T1000 (cell line): ENCODE measurements around the gene RAB4A.
"Not testable (repeated sequence)": the region's sequence is repeated elsewhere in the genome, so short reads cannot be mapped to it uniquely, and the experiment has no call there.

Experiments used
- DNase-seq: peaks from one replicate; lab custom pipeline; 2025; ENCODE audit warnings: mixed read lengths; lab: John Stamatoyannopoulos, UW

Gene RAB4A

DNA sequence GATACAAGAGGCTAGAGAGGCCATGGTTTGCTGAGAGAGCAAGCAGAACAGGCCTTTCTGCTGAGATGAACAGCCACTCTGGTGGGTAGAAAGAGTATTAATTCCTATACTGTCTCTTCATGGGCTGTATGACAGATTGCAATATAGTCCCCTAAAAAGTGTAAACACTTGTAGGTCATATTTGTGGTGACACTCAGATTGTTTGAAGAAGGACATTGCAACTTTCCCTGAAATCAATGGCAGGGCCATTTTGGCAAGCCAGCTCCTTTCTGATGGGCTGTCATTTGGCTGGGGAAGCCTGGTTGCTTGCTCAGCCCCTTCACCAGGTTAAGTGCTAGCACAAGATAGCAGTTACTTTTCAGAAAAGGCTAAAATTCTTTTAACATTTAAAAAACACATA, 27.5 kb downstream of the RAB4A start:
- DNase-seq, result no peak

DNA sequence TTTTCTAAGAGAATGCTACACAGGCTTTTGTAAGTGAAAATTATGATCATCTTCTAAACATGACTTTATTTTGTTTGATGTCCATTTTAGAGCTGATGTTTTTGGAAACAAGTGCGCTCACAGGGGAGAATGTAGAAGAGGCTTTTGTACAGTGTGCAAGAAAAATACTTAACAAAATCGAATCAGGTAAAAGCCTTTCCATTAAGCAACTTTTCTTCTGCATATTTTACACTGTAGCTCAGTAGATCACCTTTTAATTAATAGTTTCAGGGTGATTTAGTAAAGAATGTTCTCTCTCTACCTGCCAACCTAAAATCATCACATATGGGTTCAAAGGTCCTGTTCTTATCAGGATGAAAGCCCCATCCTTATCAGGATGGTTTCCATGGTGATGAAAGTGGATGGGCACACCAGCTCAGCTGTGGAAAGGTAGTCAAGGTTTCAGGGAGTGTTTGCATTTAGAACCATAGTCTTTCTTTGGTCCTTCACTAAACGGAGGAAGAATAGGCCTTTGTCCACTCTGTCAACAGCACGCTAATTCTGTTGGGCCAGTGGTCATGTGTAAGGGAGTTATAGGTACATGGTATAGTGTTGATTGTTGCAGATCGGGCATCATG, 28.1 kb downstream of the RAB4A start:
- no peak for DNase-seq

DNA sequence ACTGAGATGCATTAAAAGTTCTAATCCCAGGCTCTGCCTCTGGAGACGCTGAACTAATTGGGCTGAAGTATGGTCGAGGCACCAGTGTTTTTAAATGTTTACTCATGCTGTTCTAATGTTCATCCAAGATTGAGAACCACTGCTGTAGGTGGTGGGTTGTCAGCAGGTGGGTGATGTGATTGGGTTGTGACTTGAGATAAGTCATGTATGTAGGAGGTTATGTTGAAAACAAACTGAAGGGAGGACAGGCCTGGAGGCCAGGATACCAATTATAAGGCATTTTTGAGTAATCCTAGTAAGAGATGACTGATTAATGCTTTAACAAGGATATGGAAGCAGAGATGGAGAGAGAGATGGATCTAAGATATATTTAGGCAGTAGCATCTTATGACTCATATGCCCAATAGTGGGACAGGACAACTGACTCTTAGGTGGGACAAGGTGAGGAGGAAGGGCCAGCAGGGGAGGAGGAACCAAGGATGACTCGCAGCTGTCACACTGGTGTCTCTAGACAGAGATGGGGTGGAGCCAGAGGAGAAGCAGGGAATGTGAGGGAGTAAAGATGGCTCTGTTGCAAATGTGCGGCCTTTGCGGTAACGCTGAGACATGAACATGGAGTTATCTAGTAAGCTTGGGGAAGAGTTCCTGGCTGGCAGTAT, 29.3 kb downstream of the RAB4A start:
- no peak for DNase-seq

DNA sequence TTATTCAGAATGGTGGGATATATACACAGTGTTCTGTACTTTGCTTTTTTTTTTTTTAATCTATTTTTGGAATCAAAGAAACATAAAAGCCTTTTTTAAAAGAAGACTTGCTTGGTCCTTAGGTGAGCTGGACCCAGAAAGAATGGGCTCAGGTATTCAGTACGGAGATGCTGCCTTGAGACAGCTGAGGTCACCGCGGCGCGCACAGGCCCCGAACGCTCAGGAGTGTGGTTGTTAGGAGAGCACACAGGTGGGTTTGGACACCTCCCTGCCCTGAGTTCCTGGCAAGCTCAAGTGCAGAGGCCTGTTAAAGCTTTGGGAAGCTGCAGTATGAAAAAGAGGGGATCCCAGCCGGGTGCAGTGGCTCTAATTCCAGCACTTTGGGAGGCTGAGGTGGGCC, 31.8 kb downstream of the RAB4A start:
- no peak for DNase-seq

DNA sequence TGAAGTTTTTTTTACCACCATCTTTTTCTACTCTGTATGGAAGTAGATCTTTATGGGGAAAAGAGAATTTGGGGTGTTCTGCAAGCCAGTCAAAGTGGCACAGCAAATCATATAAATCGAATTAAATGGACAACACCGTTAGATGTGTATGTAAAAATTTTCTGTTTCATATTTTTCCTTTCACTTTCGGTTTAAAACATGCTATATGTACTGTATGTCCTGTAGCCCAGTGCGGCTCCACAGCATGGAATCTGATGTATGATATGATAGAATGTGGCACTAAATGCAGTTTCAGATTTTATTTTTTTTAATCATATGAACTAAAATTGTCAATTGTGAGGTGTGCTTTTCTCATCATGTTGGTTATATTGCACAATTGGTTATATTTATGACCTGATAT, 32.9 kb downstream of the RAB4A start:
- DNase-seq, result no peak

DNA sequence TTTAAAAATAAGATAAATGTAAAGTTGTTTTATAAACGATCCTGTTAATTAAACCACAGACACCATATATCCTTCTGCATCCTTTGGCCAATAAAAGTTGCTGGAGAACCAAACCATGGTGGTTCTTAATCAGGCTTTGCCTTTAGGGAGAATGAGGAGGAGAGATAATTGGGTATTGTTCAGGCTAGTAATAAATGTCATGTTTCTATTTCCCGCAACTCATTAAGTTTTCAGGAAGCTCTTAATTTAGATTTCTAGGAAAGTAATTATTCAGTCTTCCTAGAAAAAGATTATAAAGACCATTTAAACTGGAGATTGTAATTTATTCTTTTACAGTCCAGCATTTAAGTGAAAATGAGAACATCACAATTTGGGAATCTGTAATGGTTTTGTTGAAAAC, 34.5 kb downstream of the RAB4A start:
- DNase-seq, result no peak

DNA sequence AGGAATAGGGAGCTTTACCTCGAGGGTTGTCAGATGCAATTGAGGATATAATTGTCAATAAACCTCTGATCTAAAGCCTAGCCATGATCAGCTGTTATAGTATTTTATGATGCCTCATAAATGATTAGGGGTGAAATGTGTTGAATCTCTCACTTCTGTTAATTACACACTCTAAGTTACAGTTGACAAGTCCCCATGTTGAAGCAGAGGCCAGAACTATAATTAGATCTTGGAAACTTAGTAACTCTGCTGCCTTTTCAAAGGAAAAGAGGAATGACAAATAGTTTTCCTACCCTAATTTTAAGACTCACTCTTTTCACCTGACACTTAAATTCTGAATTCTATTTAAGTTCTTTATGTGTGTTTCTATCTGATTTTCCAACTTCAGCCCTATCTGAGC, 38.2 kb downstream of the RAB4A start:
- DNase-seq, result no peak

DNA sequence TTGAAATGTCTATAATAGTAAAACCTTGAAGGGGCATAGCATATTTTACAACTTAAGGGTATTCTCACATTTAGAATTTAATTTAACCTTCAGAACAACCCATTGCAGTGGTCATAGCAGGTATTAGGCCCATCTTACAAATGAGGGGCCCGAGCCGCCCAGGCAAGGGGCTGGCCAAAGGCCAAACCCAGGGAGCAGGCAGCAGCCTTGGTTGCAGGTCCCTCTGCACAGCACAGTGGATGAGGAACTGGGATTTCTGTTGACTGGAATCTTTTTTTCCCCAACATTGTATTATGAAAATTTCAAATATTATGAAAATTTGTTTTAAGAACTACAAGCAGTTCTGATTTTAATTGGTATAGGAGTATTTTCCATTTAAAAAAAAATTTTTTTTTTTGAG, 38.8 kb downstream of the RAB4A start:
- no peak for DNase-seq

DNA sequence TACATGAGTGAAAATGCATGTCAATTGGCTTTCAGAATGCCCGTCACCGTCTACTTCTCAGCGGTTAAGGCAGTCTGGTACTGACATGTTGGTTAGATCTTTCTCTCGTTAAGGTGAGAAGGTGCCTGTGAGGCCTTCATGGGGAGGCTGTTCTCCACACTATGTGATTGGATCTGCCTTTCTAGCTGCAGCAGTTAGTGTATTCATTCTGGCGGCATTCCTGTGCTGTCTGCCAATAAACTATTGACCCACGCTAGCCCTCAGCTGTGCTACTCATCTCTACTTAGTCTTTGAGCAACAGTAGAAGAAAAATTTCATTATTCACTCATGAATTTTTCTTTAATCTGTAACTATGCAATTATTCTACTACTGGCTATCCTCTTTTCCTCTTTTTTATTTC, 39.9 kb downstream of the RAB4A start:
- no peak for DNase-seq

DNA sequence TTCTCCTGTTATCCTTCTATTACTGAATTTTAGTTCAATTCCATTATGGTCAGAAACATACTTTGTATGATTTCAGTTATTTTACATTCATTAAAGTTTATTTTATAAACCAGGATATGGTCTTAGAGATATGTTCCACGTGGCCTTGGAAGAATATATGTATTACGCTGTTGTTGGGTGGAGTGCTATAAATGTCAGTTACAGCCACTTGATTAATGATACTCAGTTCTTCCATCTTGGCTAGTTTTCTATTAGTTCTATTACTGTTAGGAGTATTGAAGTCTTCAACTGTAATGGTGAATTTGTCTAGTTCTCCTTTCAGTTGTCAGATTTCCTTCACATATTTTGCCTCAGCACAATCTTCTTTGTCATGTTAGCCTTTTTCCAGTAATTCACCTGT, 45.3 kb downstream of the RAB4A start:
- no peak for DNase-seq

DNA sequence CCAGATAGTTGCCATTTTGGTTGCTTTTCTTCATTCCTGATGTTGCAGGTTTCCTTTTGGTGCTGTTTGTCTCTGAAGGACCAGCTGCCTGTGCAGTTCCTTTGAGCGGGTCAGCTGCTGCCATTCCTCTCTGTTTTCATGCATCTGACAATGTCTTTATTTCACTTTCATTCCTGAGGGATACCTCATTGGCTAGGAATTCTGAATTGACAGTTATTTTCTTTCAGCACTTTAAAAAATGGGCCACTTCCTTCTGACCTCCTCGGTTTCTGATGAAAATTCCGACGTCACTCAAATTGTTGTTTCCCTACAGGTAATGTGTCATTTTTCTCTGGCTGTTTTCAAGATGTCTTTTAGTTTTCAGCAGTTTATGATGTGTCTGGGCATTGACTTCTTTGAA, 47.1 kb downstream of the RAB4A start:
- DNase-seq, result no peak

DNA sequence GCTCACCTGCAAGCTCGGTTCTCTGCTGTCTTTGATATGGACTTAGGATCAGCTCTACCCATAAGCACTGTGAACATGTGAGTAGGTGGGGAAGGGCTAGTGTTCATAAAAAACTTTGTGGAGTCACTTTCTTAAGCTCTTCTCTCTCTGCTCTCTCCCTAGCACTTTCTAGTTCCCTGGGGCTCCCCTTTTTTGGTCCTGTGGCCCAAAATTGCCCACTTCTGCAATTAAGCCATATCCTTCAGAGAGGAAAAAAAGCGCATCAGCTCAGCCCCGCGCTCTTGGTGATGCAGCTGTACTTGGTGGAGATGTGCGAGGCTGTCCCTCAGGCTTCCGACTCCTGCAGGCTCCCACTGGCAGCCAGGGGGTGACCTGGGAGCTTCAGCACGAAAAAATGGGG, 48.6 kb downstream of the RAB4A start:
- DNase-seq, result no peak

DNA sequence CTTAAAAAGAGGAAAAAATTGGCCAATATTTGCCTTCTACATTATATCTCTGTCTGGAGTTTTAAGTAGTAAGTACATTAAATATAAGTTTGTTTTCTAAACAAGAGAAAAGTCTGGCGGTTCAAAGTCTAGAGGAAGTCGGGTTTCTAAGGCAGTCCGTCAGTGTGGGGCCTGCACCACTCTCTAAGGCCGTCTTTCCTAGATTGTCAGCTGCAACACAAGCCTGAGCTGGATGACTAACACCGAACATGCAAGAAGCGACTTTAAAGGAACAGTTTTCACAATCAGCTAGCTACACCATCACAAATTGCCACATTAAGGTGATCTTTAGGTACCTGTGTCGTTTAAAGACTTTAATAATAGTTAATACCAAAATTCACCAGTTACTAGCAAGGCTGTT, 52.3 kb downstream of the RAB4A start:
- no peak for DNase-seq

DNA sequence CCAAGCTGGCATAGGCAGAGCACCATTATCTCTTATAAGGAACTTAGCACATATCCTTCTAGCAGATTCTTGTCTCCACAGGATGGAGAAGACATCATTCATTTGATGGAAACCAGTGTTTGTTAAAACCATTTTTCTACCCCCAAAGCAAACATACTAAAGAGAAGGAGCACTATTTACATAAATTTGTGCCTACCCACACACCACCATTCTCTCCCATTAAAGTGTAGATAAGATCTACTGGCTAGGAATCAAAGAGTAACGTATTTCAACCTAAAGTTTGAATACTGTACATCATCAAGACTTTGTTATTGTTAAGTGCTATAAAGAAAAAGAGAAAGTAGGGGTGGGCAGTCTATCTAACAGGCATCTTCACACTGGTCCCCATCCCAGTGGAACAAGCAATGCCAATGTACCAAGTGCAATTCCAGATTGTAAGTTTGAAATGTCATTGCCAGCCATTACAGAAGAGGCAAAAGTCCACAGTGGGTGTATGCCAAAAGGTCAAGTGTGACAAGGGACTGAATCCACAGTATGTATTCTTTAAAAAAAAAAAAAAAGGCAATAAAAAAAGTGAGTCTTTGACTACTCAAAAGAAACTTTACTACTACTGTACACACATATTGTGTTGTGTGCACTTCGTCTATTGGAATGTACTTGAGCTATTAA, 53.1 kb downstream of the RAB4A start:
- no peak for DNase-seq

DNA sequence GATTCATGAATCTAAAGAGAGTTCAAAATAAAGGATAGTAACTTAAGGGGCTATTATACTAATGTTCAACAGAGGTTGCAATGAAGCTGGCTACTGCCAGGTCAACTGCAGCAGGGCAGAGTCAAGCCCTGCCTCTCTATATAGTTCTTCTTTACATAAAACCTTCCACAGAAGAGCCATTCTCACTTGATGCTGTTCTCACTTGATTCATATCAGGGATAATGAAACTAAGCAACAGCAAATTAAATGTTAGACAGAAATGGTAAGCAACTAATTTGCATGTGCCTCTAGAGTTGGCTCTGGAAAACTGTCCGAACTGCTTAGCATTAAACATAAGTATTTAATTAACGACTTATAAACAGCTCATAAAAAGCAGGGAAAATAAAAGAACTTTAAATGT, 54.5 kb downstream of the RAB4A start:
- DNase-seq, result no peak

DNA sequence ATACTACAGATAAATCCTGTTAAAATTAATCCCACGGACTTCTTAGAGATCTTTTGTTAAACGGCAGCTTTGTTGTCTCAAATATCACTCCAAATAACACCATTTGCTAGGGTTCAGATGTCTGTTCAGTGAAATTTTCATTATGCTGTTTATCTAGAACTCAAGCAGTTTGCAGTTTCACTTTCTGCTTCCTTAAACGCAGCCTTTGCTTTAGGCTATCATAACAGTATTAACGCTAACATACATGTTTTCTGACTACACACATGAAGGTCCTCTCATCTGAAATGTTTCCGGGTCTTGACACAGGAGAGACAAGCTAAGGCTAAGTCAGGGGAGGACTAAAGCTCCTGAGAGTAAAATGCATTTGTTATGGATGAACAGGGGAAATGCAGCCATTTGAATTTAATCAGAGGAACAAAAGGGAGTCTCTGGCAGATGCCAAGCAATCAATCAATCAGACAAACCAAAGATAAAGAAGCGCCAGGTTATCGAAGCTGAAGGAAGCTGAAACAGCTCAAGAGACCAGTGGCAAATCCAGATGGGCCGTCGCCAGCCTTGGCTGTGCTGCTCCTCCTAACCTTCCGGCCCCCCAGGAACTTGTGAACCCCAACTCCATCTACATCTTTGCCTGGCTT, 55.1 kb downstream of the RAB4A start:
- no peak for DNase-seq

DNA sequence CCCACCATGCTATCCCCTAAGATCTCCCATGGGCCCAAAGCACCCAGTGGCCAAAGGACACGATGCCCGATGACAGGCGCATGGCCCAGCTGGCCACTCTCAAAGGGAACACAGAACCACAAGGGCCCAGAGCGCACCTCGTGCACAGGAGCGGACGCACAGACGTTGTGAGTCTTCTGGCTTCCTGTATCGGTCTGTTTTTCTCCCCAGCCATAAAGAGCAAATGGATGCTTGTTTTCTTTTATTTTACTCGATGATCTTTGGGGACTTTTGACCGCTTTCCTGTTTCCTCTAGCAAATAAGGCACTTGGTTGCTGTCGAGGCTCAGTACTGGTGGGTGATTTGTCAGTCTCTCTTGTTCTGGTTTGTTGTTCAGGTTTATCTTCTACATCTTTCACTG, 55.7 kb downstream of the RAB4A start:
- no peak for DNase-seq

DNA sequence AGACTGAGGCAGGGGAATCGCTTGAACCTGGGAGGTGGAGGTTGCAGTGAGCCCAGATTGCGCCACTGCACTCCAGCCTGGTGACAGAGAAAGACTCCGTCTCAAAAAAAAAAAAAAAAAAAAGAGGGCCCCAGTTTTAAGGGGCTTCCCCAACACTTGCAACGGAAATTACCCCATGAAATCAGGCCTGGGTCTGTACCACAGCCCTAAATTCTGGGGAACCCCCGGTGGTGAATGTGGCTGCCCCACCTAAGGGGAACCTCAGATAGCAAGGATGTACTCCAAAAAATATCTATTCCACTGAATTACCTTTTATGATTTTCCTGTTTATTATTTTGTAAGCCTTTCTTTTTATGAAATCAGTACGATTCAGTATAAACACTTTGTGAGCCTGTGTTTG, 56.9 kb downstream of the RAB4A start:
- DNase-seq, result not testable (repeated sequence)

DNA sequence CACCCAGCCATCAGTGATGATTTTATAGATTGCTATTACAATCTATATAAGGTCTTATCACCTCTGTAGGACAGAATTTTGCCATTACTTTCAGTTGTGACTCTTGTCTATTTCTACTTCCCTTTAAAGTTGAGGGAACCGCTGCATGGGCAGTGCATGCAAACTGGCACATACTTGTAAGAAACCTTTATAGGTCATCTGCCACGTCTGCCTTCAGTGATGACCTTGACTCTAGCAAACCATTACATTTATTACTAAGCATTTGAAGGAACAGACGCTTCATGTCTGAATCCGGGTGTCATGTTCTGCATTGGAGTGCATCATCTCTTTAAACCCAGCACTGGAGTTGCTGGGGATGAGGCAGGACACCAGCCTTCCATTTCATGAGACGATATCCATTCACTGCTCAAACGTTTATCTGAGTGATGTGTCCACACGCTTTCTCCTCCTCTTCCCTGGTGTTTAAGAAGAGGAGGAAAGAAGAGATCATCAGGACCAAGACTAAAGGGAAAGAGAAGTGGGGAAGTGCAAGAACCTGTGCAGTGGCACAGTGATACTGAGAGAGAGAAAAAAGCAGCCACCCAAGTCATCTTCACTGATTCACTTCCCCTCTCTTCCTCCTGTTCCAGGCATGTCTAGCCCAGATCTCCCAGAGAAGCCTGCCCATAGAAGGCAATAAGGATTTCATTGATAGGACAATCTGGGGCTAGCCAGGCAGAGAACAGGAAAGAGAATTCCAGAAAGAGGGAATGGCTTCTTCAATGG, 57.9 kb downstream of the RAB4A start:
- DNase-seq, result no peak

DNA sequence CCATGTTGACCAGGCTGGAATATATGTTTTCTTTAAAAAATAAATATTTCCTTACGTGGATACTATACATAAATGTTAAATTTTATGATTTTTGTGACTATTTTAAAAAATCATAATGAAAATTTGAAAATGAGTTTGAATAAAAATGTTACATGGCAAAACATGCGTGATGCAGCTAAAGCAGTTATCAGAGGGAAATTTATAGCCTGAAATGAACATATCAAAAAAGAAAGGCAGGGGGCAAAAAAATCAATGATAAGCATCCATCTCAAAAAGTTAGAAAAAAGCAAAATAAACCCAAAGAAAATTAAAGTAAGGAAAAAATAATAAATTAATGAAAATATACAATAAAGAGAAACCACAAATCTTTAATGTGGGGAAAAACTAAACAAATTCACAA, 63.4 kb downstream of the RAB4A start:
- DNase-seq, result no peak

DNA sequence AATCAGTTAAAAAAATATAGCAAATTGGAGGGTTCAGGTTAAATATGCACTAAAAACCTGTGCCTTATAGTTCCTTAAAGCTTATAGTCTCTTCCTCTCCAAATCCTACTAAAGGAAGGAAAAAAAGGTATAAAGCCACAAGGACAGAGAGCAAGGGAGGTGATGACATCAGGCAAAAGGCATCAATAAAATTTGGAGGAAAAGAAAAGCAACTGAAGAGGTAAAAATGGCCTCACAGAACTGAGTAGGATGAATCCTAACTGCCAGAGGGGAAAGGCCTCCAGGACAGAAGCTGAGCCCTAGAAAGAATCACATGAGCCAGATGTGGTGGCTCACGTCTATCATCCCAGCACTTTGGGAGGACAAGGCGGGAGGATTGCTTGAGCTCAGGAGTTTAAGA, 63.8 kb downstream of the RAB4A start:
- no peak for DNase-seq

DNA sequence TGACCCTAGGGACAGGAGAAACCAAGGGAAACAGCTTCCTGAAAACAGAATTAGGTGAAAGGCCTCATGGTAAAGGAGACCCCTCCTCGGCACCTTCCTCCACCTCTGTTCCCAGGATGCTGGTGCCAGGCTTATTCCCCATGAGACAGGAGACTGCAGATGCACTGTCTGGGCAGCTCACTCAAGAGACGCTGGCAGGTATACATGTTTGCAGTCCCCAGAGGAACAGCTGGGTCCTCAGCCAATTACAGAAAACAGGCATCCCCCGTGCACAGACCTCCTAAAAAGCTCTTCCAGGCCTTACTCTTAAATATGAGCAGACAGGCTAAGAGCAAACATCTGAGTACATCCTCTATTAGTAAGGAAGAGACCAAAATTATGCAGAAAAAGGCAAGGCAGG, 65.4 kb downstream of the RAB4A start:
- DNase-seq, result no peak

DNA sequence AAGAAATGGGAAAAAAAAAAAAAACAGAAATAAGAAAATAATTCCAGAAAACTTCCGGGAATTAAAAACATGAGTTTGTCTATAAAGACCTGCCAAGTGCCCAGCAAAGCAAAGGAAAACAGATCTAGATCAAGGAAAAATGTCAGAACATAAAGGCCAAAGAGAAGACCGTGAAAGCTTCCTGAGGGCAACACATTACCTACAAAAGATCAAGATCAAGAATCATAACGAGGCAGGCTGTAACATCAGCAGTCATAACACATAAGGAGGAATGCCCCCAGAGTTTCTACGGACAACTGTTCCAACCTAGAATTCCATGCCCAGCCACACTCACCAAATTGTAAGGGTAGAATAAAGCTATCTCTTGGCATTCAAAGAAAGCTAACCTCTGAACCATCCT, 68.2 kb downstream of the RAB4A start:
- DNase-seq, result no peak
